Testis (tissue), 2 donors: ENCODE results near the gene PITRM1.

Experiments
- POLR2A ChIP-seq: fragments of 450-650 bp; IDR thresholded peaks from one replicate; pipeline ENCODE4 v1.6.1; 2017; ENCODE audit warnings: antibody characterized with exemption, mild to moderate bottlenecking, moderate library complexity
- TF ChIP-seq, protein P1 (sequence below), 3 experiments: fragments of 450-650 bp in 2 of 3; fragments of 200-600 bp in 1 of 3; sonication (generic) in 1 of 3; IDR thresholded peaks; one replicate each; pipeline ENCODE4 v1.5.1; 2016 to 2019; ENCODE audit warnings: antibody characterized with exemption in 3 of 3, mild to moderate bottlenecking in 2 of 3, moderate library complexity in 1 of 3

DNA sequence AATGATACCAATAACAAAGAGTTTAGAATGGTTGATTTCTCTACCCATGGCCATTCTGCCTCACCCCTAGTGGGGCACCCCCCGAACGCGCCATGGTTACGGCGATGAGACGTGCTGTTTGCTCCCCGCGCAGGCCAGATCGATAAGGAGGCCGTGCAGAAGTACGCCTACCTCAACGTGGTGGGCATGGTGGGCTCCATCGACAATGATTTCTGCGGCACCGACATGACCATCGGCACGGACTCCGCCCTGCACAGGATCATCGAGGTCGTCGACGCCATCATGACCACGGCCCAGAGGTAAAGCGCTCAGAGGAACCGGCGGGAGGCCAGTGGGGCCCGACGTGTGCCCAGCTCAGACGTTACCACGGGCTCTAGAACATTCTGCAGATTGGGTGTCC, 68.9 kb downstream of the PITRM1 start:
- TF ChIP-seq POLR2A = no peak
- TF ChIP-seq, protein P1, sequence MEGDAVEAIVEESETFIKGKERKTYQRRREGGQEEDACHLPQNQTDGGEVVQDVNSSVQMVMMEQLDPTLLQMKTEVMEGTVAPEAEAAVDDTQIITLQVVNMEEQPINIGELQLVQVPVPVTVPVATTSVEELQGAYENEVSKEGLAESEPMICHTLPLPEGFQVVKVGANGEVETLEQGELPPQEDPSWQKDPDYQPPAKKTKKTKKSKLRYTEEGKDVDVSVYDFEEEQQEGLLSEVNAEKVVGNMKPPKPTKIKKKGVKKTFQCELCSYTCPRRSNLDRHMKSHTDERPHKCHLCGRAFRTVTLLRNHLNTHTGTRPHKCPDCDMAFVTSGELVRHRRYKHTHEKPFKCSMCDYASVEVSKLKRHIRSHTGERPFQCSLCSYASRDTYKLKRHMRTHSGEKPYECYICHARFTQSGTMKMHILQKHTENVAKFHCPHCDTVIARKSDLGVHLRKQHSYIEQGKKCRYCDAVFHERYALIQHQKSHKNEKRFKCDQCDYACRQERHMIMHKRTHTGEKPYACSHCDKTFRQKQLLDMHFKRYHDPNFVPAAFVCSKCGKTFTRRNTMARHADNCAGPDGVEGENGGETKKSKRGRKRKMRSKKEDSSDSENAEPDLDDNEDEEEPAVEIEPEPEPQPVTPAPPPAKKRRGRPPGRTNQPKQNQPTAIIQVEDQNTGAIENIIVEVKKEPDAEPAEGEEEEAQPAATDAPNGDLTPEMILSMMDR (IDR thresholded peaks at IDR 0.05) = no peak
